Fibroblast of upper back skin (primary cell): ENCODE results near the gene BCAM.
"Not testable (repeated sequence)": the region's sequence is repeated elsewhere in the genome, so short reads cannot be mapped to it uniquely, and the experiment has no call there.

Experiments used
- DNase-seq: peaks from one replicate; pipeline ENCODE4 v3.0.0-alpha.2; 2013

Gene BCAM

DNA sequence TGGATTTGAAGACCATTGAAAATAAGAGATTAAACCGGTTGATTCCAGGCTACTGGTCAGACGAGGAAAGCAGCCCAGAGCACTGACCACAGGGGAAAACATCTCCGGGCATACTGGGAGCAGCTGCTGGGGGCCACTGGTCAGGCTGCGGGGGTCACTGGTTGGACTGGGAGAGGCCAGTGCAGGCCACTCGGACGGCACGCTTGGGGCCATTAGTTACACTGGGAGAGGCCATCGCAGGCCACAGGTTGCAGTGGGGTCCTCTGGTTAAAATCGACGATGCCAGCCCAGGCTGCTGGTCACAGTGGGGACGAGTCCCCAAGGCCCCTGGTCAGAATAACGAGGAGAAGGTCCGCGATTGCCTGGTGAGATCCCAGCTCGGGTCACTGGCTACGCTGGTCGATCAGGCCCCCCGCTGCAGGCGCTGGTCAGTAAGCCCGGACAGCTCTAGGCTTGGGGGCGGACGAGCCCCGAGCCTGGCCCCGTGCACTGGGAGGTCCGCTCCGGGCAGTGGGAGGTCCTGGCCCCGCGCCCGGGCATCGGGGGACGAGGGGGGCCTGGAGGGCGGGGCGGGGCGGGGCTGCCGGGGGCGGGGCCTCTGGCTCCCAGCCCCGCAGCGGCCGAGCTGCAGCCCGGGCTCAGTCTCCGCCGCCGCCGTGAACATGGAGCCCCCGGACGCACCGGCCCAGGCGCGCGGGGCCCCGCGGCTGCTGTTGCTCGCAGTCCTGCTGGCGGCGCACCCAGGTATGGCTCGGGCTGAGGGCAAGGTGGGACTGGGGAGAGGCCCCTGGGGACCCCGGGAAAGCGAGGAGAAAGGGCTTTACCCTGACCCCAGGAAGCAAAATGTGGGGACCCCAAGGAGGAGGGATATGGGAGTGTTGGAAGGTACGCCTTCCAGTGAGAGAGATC, at the start of gene BCAM:
BCAM (plus strand) TSS at position 641 of the 909 bp plus-strand sequence; CDS start at position 663, 22 bp downstream.
- peak; percentile 74 for DNase-seq

GRCh38 chr19:44762038-44762437, 46.9 kb upstream of the BCAM start:
- no peak for DNase-seq

- DNase-seq = peak; percentile 55
These were observed 43.6 kb upstream of the BCAM start for GRCh38 chr19:44765033-44765948.

- DNase-seq = no peak
These were observed 43.0 kb upstream of the BCAM start for GRCh38 chr19:44765949-44766335.

DNA sequence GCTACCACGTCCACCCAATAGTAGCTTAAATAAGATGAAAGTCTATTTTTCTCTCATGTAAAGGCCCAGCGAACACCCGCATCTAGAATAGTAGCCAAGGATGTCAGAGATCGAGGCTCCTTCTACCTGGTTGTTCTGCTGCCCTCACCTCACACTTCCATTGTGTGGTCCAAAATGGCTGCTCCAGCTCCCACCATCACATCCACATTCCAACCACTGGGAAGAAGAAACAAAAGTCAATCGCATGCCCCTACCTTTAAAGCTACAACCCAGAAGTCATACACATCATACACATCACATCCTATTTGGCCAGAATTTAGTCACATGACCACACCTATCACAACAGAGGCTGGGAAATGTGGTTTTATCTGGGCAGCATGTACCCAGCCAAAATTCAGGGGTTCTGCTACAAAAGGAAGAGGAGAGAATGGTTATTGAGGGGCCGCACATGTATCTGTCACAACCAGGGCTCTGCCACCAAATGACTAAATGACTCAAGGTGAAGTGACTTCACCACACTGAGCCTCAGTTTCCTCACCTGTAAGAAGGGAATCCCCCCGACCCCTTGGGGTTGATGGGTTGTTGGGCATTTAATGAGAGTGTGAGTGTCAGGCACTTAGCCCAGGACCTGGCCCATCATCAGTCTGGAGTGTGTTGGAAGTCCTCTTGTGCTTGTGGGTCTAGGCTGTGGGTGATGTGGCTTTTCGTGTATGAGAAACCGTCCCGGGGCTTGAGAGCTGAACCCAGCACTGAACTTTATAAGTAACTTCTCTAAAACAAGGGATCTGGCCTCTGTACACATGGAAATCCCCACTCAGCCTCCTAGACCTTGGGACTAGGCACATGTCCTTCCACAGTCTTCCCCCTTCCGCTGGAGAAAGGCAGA, 41.4 kb upstream of the BCAM start:
- no peak for DNase-seq

- DNase-seq = peak; percentile 92
These were observed 38.2 kb upstream of the BCAM start for GRCh38 chr19:44770550-44771257.

GRCh38 chr19:44772144-44772543, 36.8 kb upstream of the BCAM start:
- not testable (repeated sequence) for DNase-seq

DNA sequence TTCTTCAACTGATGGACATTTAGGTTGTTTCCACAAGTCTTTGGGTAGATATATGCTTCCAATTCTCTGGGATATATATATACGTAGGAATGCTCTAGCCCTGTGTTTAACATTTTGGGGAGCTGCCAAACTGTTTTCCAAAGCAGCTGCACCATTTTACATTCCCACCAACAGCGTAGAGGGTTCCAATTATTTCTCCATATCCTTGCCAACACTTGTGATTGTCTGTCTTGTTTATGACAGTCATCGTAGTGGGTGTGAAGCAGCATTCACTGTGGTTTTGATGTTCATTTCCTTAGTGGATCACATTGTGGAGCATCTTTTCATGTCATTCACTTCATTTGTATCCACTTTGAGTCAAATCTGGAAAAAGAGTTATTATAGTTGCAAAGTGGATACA, 35.9 kb upstream of the BCAM start:
- DNase-seq = peak; percentile 76

DNA sequence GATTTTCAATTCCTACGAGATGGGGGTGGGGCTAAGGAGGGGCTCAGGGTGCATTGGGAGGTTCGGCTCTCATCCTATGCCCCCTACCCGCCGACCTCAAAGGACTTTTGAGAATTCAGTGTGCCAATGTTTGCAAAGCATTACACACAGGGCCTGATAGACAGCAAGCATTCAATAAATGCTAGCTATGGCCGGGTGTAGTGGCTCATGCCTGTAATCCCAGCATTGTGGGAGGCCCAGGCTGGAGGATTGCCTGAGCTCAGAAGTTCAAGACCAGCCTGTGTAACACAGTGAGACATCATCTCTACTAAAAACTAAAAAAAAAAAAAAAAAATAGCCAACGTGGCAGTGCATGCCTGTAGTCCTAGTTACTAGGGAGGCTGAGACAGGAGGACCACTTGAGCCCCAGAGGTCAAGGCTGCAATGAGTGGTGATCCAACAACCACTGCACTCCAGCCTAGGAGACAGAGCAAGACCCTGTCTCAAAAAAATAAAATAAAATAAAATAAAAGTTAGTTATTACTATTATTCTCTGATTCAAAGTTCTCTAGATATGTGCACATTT, 33.1 kb upstream of the BCAM start:
- DNase-seq = no peak

DNA sequence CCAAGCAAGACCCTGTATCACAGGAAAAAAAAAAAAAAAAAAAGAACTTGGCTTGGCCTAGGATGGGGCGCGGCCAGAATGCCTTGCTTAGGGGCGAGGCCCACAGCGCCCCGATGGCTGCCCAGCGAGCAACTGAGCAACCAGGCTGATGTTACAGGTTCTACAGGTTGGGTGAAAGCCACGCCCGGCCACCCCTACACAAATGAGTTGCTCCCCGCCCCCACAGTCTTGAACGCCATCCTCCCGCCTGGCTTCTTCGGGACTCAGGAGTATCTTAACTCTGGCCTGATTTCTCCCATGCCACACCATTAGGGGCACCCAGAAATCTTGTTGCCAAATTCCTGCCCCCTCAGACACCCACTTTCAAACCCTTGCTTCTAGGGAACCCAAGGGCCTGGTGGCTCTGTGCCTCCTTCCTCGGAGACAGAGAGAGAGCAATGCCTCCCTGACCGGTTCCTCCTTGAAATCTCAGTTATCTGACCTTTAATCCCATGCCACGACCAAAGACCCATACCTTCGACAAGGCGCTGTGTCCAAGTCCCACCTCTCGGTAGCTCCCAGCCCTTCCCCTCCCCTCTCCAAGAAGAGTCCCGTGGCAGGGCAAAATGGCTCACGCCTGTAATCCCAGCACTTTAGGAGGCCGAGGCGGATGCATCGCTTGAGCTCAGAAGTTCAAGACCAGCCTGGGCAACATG, 32.4 kb upstream of the BCAM start:
- DNase-seq = no peak

DNA sequence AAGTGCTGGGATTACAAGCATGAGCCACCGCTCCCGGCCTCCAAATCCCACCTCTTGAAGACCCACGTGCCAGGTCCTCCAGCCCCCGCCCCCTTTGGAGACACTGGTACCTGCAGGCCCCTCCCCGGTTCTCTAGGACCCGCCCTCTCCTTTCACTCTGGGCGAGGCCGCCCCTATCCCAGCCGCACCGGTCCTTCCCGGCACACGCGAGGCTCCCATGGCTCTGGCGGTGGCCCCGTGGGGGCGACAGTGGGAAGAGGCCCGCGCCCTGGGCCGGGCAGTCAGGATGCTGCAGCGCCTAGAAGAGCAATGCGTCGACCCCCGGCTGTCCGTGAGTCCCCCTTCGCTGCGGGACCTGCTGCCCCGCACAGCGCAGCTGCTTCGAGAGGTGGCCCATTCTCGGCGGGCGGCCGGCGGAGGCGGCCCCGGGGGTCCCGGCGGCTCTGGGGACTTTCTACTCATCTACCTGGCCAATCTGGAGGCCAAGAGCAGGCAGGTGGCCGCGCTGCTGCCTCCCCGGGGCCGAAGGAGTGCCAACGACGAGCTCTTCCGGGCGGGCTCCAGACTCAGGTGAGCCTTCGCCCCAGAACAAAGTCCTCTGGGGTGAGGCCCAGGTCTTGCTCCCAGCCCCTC, 31.1 kb upstream of the BCAM start, which contains the start of gene CBLC:
CBLC (plus strand) TSS at position 176 of the 633 bp plus-strand sequence; CDS start at position 218, 42 bp downstream.
- no peak for DNase-seq

- no peak for DNase-seq
These were observed 29.8 kb upstream of the BCAM start for GRCh38 chr19:44779150-44779549.

- DNase-seq = not testable (repeated sequence)
These were observed 27.2 kb upstream of the BCAM start for GRCh38 chr19:44781694-44782093.

GRCh38 chr19:44782729-44783128, 26.2 kb upstream of the BCAM start:
- DNase-seq = no peak

DNA sequence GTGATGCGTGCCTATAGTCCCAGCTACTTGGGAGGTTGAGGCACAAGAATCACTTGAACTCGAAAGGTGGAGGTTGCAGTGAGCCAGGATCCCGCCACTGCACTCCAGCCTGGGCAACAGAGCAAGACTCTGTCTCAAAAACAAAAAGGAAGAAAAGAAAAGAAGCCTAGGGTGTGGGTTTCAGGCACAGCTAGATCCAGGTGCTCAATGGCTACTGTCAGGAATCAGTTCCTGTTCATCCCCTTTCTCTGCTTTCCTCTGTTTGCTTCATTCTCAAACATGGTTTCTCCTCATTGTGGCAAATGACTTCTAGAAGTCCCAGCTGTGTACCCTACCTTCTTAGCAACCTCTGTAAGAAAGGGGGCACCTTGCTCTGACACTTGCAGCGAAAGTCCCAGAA, 25.4 kb upstream of the BCAM start:
- DNase-seq = no peak

GRCh38 chr19:44785271-44785670, 23.6 kb upstream of the BCAM start:
- DNase-seq = no peak

GRCh38 chr19:44785993-44786392, 22.9 kb upstream of the BCAM start:
- DNase-seq = no peak

DNA sequence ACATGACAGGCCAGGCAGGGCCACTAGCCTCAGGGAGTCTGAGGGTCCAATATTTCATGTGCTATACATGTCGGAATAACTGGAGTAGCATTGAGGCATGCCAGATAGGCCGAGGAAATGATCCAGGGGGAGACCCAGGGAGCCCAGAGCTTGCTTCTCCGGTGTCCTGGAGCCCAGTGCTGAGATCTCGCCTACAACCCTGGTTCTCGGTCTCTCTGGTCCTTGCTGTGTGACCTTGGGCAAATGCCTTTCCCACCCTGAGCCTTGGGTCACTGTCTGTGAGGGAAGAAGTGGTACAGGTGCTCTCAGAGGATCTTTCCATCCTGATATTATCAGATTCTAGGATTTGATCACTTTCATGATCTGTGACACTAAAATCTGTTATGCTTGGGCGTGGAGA, 19.9 kb upstream of the BCAM start:
- DNase-seq = no peak

GRCh38 chr19:44789943-44790483, 18.9 kb upstream of the BCAM start:
- DNase-seq = no peak

GRCh38 chr19:44792281-44792680, 16.6 kb upstream of the BCAM start:
- no peak for DNase-seq
